HG03060 (cell line): Measurements from ENCODE around the gene MYLK4.

ENCODE experiments used
- ATAC-seq: cut with Tn5 transposase; IDR thresholded peaks from one replicate; pipeline ENCODE4 v1.9.1; 2021; ENCODE audit warnings: low read depth, moderate number of reproducible peaks; ENCODE audit not compliant: unreplicated experiment

MYLK4 gene

DNA sequence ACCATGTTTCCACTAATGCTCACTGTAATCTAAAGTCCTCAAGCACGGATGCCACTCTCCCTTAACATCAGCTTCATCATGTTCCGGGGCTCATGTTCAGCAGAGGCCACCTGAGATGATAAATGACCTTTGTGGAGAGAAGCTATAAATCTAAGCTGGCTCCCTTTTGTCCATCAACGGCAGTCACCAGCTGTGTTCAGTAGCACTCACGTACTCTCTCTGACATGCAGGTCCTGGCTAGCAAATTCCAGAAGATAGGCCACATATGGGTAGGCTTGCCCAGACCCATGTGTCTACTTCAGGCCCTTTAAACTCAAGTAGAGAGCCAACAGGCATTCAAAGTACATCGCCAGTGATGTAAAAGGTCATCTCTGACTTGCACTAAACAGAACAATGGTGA is 38.6 kb downstream of the MYLK4 start:
- no peak for ATAC-seq

DNA sequence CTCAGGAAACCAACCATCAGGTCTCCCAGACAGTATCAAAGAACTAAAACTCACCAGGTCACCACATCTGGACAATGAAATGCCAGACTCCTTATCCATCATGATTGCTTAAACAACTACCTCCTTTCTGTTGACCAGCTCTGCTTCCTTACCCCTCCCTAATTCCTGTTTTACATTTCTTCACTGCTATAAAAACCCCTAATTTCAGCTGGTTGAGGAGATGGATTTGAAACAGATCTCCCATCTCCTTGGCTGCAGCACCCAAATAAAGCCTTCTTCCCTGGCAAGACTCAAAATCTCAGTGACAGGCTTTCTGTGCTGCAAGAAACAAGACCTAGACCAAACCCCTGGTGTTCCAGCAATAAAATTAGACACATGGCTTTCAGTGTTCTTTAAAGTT is 40.3 kb downstream of the MYLK4 start:
- no peak for ATAC-seq

DNA sequence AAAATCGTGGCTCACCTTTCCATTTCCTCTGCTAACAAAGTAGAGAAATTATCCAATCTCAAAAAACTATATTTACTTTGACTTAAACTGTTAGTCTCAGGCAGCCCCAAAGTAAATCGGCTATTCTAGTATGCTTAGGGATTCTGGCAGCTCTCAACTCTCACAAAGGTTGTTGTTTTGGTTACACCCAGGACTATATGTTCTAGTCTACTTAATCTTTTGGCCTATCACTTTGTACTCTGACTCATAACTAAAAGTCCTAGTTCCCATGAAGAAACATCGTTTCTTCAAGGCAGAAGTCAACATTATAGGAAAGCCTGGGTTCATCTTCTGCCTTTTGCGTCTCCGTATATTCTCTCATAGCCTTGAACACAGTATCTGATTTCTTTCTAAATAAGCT is 42.3 kb downstream of the MYLK4 start:
- no peak for ATAC-seq

DNA sequence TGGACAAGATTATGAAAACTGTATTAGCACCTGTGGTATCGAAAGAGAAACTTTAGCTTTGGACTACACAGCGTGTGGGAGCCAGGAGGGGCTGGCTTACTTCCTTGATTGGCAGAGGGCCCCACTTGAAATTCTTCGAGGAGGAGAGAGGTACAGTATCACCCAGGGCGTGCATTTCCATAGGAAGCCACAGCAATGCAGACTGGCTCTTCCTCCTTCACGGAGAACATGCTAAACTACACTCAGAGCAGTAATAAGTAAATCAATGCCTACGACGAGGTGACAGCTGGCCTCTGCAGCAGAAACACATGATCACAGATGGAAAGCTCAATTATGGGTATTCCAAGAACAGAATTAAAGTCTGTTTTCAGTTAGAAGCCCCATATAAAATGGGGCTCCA is 44.2 kb downstream of the MYLK4 start:
- ATAC-seq = no peak

DNA sequence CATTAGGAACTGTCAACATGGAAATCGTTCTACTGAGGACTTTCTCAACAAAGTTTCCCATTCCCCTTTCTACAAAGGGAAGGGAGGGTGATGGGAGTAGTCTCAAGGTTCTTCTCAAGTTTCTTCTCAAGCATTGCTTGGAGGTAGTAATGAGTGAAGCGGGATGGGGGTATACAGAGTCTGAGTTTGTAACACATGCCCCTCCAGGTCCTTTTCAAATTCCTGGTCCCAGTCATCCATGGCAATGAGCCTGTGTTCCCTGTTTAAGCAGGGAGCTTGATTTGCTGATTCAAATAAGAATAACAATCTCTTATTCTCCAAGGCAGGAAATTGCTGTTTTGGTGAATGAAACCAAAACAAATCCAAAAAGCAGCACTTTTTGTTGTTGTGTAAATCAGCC is 45.5 kb downstream of the MYLK4 start:
- ATAC-seq = no peak

DNA sequence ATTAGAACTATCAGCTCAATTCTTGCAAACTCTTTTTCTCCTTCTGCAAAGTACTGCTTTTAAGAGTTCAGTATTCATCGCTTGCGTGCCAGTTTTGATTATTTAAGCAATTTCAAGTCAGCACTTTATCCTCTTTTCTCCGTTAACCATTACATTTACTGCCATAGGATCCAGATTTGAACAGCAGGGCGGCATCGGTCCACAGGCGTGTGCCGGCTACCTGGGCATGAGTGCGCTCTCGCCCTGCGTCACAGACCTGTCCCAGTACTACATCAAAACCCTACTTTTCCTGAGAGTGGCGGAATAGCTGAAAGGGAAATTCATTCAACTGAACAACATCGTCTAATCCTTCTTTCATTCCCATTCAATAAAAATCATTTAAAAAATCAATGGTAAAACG is 53.4 kb downstream of the MYLK4 start:
- no peak for ATAC-seq

DNA sequence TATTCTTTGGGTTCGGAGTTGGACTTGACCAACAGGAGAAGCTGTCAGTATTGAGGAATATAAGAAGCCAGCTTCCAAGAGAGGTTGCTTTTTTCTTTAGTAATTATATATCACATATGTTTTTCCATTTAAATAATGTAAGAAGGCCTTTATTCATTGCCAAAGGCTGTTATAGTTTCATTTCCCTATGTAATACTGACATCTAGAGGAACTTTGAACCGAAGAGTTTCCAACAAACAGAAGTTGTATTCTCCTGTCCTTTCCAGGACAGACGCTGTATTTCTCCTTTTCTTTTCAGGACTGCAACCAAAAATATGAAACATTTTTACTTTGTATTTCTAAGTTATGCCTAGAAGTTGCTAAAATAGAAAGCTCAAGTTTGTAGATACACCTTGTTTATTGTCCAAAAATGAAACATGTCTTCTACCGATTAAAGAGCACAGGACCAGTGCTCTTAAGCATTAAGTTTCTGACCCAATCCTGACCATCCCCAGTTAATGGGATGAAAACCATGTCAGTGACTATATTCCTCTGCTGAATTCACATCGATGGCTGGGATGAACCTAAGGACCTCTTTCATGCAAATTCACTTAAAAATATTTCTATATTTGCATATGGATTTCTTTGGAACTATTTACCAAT is 55.1 kb downstream of the MYLK4 start:
- ATAC-seq = no peak

DNA sequence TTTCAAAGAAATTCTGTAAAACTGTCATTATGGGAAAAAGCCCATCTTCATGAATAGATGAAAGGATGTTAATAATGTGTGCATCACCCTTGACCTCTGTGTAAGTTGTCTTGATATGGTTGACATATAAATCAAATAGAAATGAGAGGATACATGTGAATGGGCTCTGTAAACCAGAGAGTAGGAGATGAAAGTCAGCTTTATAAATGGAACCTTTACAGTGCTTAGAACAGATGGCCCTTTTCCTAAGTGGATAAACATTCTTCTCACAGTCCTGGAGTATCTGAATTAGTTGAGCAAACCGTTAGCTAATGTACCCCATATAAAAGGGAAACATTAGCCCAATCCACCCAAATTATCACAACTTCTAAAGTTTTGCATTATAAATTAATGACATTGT is 57.5 kb downstream of the MYLK4 start:
- no peak for ATAC-seq

DNA sequence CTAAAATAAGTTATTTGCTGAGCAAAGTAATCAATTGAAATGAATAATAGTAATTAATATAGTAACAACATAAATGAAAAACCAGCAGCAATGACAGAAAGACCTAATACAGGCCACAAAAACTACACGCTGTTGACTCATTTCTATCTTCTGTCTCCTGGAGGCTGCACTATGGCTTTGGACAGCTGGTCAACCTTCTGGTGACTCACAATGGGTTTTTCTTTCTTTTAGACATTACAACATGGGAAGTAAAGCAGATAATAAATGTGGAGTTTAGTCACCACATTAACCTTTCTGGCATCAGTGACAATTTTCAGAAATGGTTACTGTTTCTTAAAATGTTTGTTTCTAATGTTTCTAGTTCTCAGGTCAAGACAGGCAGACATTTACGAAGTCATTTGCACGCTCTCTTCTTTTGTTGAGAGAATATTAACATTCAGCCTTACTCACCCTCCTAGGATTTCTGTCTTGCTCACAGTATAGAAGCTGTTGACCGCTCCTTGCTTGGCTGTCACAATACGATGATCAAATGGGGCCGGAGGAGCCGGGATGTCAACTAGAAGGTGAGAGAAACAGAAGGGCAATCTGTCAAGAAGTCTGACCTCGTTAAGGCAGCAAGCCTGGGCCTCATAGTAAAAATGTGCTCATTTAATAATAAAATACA is 62.2 kb downstream of the MYLK4 start:
- no peak for ATAC-seq

DNA sequence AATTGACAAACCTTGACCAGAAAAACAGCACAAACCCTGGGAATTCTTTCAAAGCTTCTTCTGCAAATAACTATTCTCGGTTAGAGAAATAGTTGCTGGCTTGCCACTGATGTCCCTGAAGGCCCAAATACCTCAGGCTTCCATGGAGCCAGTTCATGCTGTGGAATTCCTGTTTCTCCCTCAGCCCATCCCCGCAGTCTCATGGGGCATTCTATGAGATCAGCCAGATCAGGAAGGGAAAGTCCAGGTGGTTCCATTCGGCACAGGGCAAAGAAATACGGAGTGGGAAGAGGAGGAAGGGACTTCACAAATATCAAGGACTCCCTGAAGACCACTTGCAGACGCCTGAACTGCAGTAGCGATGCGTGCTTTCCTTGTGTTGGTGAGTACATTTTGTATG is 63.3 kb downstream of the MYLK4 start:
- no peak for ATAC-seq

DNA sequence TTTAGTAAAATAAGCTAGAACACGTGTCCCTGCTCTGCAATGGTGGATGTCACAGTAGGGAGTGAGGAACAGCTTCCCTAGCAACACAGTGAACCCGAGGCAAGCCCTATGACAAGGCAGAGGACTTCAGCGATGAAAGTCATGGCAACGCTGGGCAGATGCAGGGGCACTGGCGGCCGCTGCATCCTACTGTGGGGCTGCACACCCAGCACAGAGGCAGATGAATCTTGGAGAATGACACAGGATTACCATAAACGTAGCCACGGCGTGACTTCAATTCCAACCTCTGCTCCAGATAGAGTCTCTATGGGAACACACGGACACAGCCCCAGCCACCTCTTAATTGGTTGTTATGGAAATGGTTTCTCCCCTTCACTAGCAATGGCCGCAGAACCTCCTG is 64.2 kb downstream of the MYLK4 start:
- ATAC-seq = no peak

DNA sequence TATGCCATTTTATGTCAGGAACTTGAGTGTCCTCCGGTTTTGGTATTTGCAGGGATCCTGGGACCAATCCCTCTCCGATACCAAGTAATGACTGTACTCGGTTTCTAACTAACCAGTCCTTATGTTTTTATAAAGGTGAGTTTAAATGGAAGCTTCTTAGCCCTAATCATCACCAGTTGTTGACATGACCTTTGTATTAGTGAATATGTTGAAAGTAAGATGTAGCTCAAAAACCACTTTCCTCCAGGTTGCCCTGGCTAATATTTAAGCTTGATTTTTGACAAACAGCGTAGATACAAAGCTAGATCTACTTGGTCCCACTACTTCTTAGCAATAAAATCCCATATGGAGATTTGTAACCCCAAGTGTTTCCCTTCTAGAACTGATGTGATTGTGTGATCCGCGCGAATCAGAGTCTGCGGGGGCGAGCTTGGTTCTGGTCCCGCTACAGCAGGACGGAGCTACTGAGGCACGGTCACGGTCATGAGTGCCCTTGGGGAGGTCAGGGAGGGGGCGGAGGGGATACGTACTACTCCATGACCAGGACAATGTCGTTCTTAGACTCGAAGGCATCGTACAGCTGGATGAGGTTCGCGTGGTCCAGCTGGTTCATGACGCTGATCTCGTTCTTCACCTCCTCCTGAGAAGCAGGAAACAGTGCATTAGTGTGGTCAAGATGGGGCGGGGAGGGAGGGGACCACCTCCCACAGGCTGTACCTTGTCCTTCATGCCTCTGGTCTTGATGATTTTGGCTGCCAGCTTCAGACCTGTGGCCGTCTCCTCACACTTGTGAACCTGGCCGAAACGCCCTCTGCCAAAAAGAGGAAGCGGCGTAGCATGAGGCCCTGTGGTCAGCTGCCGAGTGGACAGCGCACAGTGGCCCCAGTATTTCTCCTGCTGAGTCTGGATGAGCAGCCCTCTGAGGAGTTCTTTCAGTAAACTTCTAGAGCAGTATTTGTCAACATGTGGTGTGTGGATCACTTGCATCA is 65.7 kb downstream of the MYLK4 start:
- ATAC-seq = no peak

DNA sequence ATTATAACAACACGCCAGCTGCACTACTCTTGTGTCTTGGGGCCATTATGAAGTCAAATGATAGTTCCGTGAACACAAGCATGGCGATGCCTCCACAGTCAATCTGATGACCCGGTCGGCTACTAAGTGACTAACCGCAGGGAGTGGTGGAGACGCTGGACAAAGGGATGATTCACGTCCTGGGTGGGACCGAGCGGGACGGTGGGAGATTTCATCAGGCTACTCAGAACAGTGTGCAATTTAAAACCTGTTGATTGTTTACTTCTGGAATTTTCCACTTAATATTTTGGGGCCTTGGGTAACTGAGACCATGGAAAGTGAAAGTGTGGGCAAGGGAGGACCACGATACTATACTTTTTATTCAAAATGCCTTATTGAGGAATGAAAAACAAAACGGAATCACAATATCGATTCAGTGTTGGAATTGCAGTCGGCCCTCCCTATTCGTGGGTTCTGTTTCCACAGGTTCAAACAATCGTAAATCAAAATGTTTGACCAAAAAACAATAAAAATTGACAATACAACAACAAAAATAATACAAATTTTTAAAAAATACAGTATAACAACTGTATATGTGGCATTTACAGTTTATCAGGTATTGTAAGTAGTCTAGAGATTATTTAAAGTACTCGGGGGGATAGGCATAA is 66.5 kb downstream of the MYLK4 start:
- no peak for ATAC-seq

DNA sequence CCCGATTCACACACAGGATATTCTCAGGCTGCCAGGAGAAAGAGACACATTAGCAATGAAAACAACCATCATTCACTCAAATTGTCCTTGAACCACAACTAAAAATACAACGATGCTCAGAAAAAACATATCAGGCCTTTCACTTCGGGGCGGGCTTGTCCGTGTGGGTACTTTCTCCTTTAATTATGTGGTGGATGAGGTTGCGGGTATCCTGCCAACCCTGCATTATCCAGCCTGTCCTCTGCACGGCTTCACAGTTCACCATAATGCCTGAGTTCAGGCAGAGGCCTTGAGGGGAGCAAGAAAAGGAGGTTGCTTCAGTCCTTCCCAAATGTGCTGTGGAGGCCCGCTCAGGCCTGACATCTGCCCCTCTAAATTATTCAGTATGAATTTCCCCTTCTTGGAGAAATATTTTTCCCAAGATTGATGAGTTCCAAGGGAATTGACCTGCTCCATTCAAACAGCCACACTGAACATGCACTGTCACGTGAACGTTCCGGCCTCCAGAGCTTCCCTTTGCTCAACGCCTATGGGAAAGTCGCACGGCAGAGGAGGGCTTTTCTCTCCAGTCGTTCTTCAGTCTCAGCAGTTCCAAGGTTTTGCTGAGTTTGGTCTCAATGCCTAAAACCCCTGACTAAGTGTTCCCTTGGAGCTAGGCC is 70.3 kb downstream of the MYLK4 start:
- ATAC-seq = no peak

DNA sequence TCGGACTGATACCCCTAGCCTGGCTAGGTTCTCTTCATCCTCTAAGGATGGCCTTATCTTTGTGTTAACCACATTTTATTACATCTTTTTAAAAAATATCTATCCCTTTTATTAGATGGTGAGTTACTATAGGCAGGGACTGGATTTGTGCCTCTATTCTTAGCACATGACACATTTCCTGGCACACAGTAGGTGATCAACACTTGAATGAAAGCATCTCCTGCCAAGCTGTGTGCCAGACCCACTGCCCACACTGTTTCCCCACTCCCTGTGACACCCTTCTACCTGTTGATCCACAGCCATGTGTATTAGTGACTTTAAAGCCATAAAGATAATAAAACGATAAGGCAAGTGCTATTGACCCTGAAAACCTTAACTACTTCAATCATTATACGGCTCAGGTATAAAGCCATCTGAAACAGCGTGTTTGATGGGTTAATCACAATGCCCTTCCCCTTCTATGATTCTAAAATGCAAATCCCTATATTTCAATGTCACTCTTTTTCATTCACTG is 73.6 kb downstream of the MYLK4 start:
- ATAC-seq = no peak

DNA sequence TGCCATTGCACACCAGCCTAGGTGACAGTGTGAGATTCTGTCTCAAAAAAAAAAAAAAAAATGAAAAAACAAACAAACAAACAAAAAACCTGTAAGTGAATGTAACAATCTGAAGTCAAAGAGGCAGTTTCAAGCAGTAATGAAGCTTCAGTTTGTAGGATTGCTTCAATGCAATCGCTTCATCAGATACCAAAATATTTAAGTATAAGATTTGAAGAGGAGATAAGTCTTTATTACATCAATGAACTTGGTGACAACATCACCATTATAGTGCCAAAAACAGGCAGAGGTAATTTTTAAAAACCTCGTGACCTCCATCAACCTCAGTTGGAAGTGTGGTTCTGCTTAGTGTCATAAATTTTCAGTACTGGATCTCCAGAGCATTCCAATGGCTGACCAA is 74.7 kb downstream of the MYLK4 start:
- ATAC-seq = no peak

DNA sequence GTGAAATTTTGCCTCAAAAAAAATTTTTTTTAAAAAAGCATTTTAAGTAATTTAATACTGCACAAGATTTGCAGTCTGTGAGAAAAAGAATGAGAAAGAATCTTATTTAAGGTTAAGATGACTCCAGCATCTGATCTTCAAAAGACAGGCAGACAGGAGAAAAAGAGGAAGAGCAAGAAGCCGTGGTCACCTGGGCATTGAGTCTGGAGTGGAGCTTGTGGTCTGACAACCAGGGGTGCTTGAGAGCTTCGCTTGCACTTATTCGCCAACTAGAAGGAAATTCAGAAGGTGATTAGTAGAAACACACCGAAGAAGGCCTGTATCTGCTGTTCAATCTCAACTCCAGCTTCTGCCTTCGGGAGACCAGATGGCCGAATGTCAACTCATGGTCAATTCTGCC is 75.9 kb downstream of the MYLK4 start:
- ATAC-seq = no peak

DNA sequence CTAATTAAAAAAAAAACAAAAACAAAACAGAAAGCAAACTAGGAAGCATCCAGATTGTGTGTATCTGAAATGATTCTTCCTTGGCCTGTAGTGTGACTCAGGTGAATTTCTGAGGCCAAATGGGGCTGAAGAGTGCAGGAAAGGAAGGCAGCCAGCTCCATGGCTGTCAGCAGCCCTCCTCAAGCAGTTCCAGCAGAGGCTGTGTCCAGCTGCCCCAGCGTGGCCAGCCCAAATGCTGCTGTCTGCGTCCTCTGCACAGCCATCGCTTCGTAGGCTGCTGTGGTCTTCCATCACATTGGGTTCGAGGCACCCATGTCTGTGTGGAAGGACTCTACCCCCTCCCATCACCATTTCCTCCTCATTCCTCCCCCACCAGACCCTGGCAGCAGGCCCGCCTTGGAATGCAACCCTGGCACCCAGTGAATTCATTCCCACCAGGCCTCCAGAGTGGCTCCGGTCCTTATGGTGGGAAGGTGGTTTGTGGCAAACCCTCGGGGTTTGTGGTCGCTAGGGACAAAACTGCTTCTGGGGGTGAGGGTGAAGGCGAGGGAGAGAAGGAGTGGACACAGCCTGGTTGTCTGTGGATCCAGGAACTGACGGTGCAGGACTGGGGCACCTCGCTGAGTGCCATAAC is 81.5 kb downstream of the MYLK4 start:
- no peak for ATAC-seq

DNA sequence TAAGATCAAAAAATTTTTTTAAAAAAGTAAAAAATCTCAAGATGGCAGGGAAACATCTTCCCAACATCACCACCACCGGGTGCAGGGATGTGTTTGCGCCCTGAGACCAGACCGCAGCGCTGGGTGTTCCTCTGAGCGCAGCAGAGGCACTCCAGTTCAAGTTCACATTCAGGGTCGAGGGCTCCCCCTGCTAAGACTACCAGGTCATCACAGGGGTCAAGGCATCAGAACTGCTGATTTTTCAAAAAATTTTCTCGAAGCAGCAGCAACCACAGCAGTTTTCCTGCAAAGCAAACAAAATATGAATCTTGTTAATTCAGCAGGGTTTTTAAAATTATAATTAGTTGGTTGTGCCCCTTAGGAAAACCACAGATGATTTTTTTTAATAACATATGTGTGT is 83.1 kb downstream of the MYLK4 start:
- no peak for ATAC-seq
